ENCODE data around the gene SLC44A5.
"Not testable (repeated sequence)": the region's sequence is repeated elsewhere in the genome, so short reads cannot be mapped to it uniquely, and the experiment has no call there.

Gene SLC44A5

GRCh38 chr1:75611014-75611413 is at the start of gene SLC44A5:
SLC44A5 (minus strand) TSS chr1:75611114; CDS start chr1:75541447, 69,667 bp downstream.
- no peak for DNase-seq

DNA sequence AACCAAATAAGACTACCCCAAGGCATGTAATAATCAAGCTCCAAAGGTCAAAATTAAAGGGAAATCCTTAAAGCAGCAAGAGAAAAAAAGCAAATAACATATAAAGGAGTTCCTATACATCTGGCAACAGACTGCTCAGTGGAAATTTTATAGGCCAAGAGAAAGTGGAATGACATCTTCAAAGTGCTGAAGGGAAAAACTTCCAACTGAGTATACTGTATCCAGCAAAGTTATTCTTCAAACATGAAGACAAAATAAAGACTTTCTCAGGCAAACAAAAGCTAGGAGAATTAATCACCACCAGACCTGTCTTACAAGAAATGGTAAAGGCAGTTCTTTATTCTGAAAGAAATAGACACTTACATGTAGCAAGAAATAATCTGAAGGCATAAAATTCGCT is 45.0 kb upstream of the SLC44A5 start:
- no peak for DNase-seq

GRCh38 chr1:75647183-75647582 is 36.3 kb upstream of the SLC44A5 start:
- DNase-seq: not testable (repeated sequence)

- DNase-seq: not testable (repeated sequence)
Observed at GRCh38 chr1:75645153-75645552, 34.2 kb upstream of the SLC44A5 start.

DNA sequence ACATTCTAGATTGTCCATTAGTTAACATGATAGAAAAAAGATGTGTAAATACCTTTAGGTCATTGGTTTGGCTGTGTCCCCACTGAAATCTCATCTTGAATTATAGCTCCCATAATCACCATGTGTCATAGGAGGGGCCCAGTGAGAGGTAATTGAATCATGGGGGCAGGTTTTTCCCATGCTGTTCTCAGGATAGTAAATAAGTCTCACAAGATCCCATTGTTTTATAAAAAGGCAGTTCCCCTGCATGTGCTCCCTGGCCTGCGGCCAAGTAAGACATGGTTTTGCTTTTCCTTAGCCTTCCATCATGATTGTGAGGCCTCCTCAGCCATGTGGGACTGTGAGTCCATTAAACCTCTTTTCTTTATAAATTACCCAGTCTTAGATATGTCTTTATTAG is 32.5 kb upstream of the SLC44A5 start:
- DNase-seq: no peak

- no peak for DNase-seq
Observed at GRCh38 chr1:75641325-75641724, 30.4 kb upstream of the SLC44A5 start.

GRCh38 chr1:75640137-75640536 is 29.2 kb upstream of the SLC44A5 start:
- DNase-seq: no peak

GRCh38 chr1:75632350-75632949 is 21.5 kb upstream of the SLC44A5 start:
- DNase-seq: no peak

- no peak for DNase-seq
Observed at GRCh38 chr1:75630998-75631397, 20.1 kb upstream of the SLC44A5 start.

DNA sequence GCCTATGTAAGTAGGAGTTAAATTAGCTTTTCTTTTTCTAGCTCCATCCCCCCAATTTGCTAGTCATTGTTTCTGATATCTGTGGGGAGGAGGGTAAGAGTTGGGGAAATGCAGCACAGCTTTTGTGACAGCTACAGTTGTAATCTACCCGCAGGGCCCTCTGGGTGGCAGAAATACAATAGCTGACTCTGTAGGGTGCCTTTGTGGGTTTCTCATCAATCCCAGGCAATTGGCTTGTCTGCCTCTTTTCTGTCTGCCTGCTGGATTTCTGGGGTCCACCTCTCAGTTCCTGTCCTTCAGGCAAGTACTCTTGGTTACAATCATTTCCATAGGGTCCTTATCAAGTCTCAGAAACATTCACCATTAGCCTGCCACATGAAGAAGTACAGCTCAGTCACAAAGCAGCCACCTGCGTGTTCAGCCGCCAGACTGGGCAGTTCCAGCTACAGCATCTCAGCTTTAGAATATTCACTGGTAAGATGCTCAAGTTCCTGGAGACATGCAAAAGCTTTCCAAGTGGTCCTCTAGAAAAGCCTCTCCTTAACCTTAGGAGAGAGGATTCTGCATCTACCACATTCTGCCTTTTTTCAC is 19.2 kb upstream of the SLC44A5 start:
- no peak for DNase-seq

- no peak for DNase-seq
Observed at GRCh38 chr1:75625795-75626194, 14.9 kb upstream of the SLC44A5 start.

- no peak for DNase-seq
Observed at GRCh38 chr1:75618382-75618781, 7.5 kb upstream of the SLC44A5 start.

- no peak for DNase-seq
Observed at GRCh38 chr1:75616436-75617433, 5.8 kb upstream of the SLC44A5 start.

GRCh38 chr1:75615613-75616435 is 4.9 kb upstream of the SLC44A5 start:
- DNase-seq: no peak

GRCh38 chr1:75614399-75614756 is 3.5 kb upstream of the SLC44A5 start:
- DNase-seq: no peak

DNA sequence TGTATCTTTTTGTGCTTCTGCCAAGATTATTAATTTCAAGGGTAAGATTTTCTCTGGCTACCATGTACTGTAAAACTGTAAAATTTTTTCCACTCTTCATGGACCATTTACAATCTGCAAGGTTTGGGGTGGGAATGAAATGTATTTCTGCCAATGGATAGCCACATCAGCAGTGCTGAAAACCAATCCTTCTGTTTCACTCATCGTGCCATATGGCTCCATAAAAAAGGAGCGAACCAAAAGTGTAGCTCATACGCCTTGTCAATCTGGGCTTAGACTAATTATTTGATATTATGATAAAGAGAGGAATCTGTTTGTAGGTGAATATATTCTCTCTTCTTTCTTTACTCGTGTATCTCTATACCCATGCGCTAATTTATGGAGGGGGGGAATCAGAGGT is 3.0 kb upstream of the SLC44A5 start:
- no peak for DNase-seq

DNA sequence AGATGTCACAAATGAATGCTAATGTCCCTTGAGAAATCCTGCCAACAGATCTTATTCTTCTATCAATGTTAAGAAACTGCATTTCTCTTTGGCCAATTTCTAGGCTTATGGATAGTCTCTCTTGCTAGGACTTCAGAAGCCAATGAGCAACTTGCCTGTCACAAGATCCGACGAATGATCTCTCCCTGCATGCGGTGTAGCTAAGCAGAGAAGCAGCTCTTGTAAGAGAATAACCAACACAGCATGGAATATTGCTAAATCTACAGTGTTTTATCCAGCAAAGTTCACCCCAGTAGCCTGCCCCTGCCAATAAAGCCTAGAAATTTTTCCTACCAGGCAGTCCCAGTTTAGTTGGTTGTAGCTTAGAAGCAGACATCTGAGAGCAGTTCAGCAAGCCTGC is 2.1 kb upstream of the SLC44A5 start:
- DNase-seq: no peak

DNA sequence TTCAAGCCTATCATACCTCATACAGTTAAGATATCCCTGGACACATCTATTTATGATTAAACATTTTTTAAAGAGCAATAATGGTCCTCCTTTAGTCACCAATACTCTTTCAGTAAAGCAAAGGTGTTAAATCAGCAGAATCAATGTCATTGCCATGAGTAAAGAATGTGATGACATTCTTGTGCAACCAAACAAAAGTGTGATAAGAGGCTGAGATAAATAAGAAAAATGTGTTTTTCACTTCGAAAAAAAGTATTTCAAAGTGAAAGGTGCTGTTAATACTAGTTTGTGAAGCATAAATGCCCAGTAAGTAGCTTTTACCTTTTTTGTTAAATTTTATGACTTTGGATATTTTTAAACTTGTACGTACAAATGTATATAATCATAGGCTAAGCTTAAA is 8.4 kb downstream of the SLC44A5 start:
- DNase-seq: no peak

GRCh38 chr1:75600781-75601180 is 10.1 kb downstream of the SLC44A5 start:
- DNase-seq: no peak

GRCh38 chr1:75594327-75594726 is 16.6 kb downstream of the SLC44A5 start:
- no peak for DNase-seq

DNA sequence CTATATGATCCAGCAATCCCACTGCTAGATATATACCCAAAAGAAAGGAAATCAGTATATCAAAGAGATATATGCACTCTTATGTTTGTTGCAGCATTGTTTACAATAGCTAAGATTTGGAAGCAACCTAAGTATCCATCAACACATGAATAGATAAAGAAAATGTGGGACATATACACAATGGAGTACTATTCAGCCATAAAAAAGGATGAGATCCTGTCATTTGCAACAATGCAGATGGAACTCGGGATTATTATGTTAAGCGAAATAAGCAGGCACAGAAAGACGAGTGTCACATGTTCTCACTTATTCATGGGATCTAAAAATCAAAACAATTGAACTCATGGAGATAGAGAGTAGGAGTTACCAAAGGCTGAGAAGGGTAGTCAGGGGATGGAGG is 17.5 kb downstream of the SLC44A5 start:
- DNase-seq: not testable (repeated sequence)

DNA sequence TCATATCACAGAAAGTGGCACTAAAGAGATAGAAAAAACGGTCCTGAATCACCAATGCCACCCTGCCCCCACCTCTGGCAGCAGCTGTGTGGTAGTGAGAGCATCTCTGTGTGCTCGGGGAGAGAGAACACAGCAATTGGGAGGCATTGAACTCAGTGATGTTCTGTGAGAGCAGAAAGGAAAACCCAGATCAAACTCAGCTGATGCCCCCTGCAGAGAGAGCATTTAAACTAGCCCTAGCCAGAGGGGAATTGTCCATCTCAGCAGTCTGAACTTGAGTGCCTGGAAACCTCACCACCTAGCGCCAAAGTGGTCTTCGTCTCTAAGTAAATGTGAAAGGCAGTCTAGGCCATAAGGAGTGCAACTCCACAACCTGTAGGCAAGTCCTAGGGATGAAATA is 21.3 kb downstream of the SLC44A5 start:
- no peak for DNase-seq
